A549 (cell line): ENCODE results near the gene LRIG1. TPM values are rescaled to one million over a fixed set of nuclear protein-coding genes. Genes with fewer than 3 reads are reported as not detected.

ENCODE experiments used
- ATAC-seq, 2 experiments: fragments of 200-7000 bp in 1 of 2; fragments of >200 bp in 1 of 2; cut with Nextera tagmentation in 1 of 2; cut with Tn5 transposase in 1 of 2; 3 replicates each; pipeline versions ENCODE4 v1.8.0 to v1.9.1; 2018 to 2020; ENCODE audit warnings: mild to moderate bottlenecking in 1 of 2, moderate library complexity in 1 of 2
- CTCF ChIA-PET: fragments of 300-600 bp; sonication (Branson Sonifier 250); formaldehyde crosslinking; extraction: SDS; loops from one replicate; lab custom pipeline; 2021; ENCODE audit warnings: antibody characterized with exemption, inconsistent platforms; lab: Yijun Ruan, JAX
- POLR2A ChIA-PET: fragments of 350-600 bp; formaldehyde crosslinking; extraction: SDS; loops from one replicate; lab custom pipeline; 2021; ENCODE audit warnings: antibody characterized with exemption, inconsistent platforms; lab: Yijun Ruan, JAX
- DNase-seq, 2 experiments: peaks; one replicate each; pipeline versions ENCODE4 v3.0.0 to v3.0.0-alpha.2; 2011 to 2016; ENCODE audit warnings: low read depth in 1 of 2, low spot score in 1 of 2
- FAIRE-seq: peaks from 2 replicates; lab custom pipeline; 2011; peaks lifted over from hg19 to GRCh38; lab: Jason Lieb, UNC
- H3K27ac ChIP-seq, 2 experiments: fragments of >200 bp; sonication (Bioruptor Twin); formaldehyde crosslinking; 3 replicates each; pipeline ENCODE4 v1.5.1; 2016 to 2017
- H3K4me1 ChIP-seq: fragments of >200 bp; sonication (Bioruptor Twin); formaldehyde crosslinking; 3 replicates; pipeline ENCODE4 v1.6.1; 2016
- H3K4me2 ChIP-seq: fragments of >200 bp; sonication (Bioruptor Twin); formaldehyde crosslinking; 3 replicates; pipeline ENCODE4 v1.6.1; 2016
- H3K4me3 ChIP-seq: fragments of >200 bp; sonication (Bioruptor Twin); formaldehyde crosslinking; 3 replicates; pipeline ENCODE4 v1.5.1; 2016
- H3K9me3 ChIP-seq: fragments of >200 bp; sonication (Bioruptor Twin); formaldehyde crosslinking; 3 replicates; pipeline ENCODE4 v1.6.1; 2016
- CBX2 ChIP-seq: fragments of 200-600 bp; sonication (generic); IDR thresholded peaks from 2 replicates; pipeline ENCODE4 v1.6.1; 2016; ENCODE audit warnings: low read depth, mild to moderate bottlenecking, borderline replicate concordance
- CBX8 ChIP-seq: fragments of 200-600 bp; sonication (generic); IDR thresholded peaks from 2 replicates; pipeline ENCODE4 v1.6.1; 2016
- CEBPB ChIP-seq, 2 experiments: fragments of >200 bp in 1 of 2; sonication (Bioruptor Twin) in 1 of 2; formaldehyde crosslinking in 1 of 2; IDR thresholded peaks; 2 replicates each; pipeline ENCODE4 v1.6.1; 2012 to 2016
- CHD4 ChIP-seq: fragments of 200-600 bp; sonication (generic); IDR thresholded peaks from 2 replicates; pipeline ENCODE4 v1.6.1; 2016; ENCODE audit warnings: antibody characterized with exemption, mild to moderate bottlenecking, borderline replicate concordance
- EHMT2 ChIP-seq: fragments of 200-600 bp; sonication (generic); IDR thresholded peaks from 2 replicates; pipeline ENCODE4 v1.6.1; 2016; ENCODE audit warnings: antibody characterized with exemption, low read depth, mild to moderate bottlenecking, moderate library complexity
- ESRRA ChIP-seq: fragments of 150-350 bp; IDR thresholded peaks from 2 replicates; pipeline ENCODE4 v1.6.1; 2014; ENCODE audit warnings: mild to moderate bottlenecking, low read length, borderline replicate concordance
- FOSB ChIP-seq: fragments of 250-450 bp; sonication (Bioruptor Pico); IDR thresholded peaks from 2 replicates; pipeline ENCODE4 v1.5.0; 2020; ENCODE audit warnings: mild to moderate bottlenecking, moderate library complexity
- FOXS1 ChIP-seq: fragments of 250-450 bp; sonication (Bioruptor Pico); IDR thresholded peaks from 2 replicates; pipeline ENCODE4 v1.5.0; 2020; ENCODE audit warnings: mild to moderate bottlenecking, moderate library complexity
- GATA3 ChIP-seq: IDR thresholded peaks from 2 replicates; pipeline ENCODE4 v1.6.1; 2012; ENCODE audit warnings: borderline replicate concordance
- HMGXB4 ChIP-seq: fragments of 250-450 bp; sonication (Bioruptor Pico); IDR thresholded peaks from 2 replicates; pipeline ENCODE4 v1.5.0; 2021; ENCODE audit warnings: mild to moderate bottlenecking, moderate library complexity, borderline replicate concordance
- JUN ChIP-seq, 2 experiments: fragments of >200 bp; sonication (Bioruptor Twin); formaldehyde crosslinking; IDR thresholded peaks; 2 replicates in 1 of 2; 3 replicates in 1 of 2; pipeline ENCODE4 v1.6.1; 2016 to 2017
- MAFK ChIP-seq: fragments of 450-650 bp; IDR thresholded peaks from 2 replicates; pipeline ENCODE4 v1.6.1; 2014; ENCODE audit not compliant: partially characterized antibody
- MAX ChIP-seq: IDR thresholded peaks from 2 replicates; pipeline ENCODE4 v1.6.1; 2012
- NR3C1 ChIP-seq: fragments of >200 bp; sonication (Bioruptor Twin); formaldehyde crosslinking; IDR thresholded peaks from 3 replicates; pipeline ENCODE4 v1.6.1; 2017
- RARB ChIP-seq: fragments of 250-450 bp; sonication (Bioruptor Pico); IDR thresholded peaks from 2 replicates; pipeline ENCODE4 v1.8.0; 2021; ENCODE audit warnings: mild to moderate bottlenecking, moderate library complexity
- REST ChIP-seq: fragments of 200-600 bp; sonication (generic); IDR thresholded peaks from 2 replicates; pipeline ENCODE4 v1.6.1; 2016; ENCODE audit warnings: antibody characterized with exemption, mild to moderate bottlenecking, moderate library complexity
- RFX5 ChIP-seq: fragments of 450-650 bp; IDR thresholded peaks from 2 replicates; pipeline ENCODE4 v1.7.1; 2014; ENCODE audit warnings: antibody characterized with exemption, mild to moderate bottlenecking, moderate library complexity
- RNF2 ChIP-seq: fragments of 200-600 bp; sonication (generic); IDR thresholded peaks from 2 replicates; pipeline ENCODE4 v1.6.1; 2016; ENCODE audit warnings: low read depth, mild to moderate bottlenecking, antibody characterized with exemption, moderate library complexity, borderline replicate concordance
- SREBF2 ChIP-seq: fragments of 450-650 bp; IDR thresholded peaks from 2 replicates; pipeline ENCODE4 v1.6.1; 2014; ENCODE audit warnings: mild to moderate bottlenecking, moderate library complexity
- ZC3H11A ChIP-seq: fragments of 450-650 bp; IDR thresholded peaks from 2 replicates; pipeline ENCODE4 v1.6.1; 2014; ENCODE audit warnings: antibody characterized with exemption, mild to moderate bottlenecking
- ZNF302 ChIP-seq: fragments of 250-450 bp; sonication (Bioruptor Pico); IDR thresholded peaks from 2 replicates; pipeline ENCODE4 v1.9.0; 2021; ENCODE audit warnings: inconsistent platforms, mild to moderate bottlenecking, moderate library complexity
- WGBS: methylation state at CpG from one replicate; pipeline ENCODE4 v1.1.6; 2017; ENCODE audit errors: missing lambda C conversion rate; 5-methylcytosine and 5-hydroxymethylcytosine counted together
- polyA plus RNA-seq, 4 experiments: library from polyadenylated mRNA; depleted of rRNA in 3 of 4; stranded (reverse); fragments of >200 nt; fragmentation: RNase III in 1 of 4; extraction: RNeasy Plus Mini Kit Qiagen cat#74134 plus additional on column Dnase treatment in 1 of 4; gene quantifications; 2 replicates in 3 of 4; 3 replicates in 1 of 4; pipeline ENCODE4 v1.2.3, GENCODE V29; 2011 to 2017
- TF ChIP-seq, protein P1 (sequence below): fragments of >200 bp; sonication (Bioruptor Twin); formaldehyde crosslinking; IDR thresholded peaks from 3 replicates; pipeline ENCODE4 v1.5.1; 2016
- TF ChIP-seq, protein P2 (sequence below): IDR thresholded peaks from 2 replicates; pipeline ENCODE4 v1.6.1; 2012; ENCODE audit warnings: low read depth, borderline replicate concordance
- TF ChIP-seq, protein P3 (sequence below): fragments of 150-350 bp; IDR thresholded peaks from 2 replicates; pipeline ENCODE4 v1.6.1; 2014; ENCODE audit warnings: low read depth, mild to moderate bottlenecking, low read length

Gene LRIG1
- polyA plus RNA-seq, 2 of the 4 experiments (the other 2 are of a cell fraction): 1.8 to 6.2 TPM

DNA sequence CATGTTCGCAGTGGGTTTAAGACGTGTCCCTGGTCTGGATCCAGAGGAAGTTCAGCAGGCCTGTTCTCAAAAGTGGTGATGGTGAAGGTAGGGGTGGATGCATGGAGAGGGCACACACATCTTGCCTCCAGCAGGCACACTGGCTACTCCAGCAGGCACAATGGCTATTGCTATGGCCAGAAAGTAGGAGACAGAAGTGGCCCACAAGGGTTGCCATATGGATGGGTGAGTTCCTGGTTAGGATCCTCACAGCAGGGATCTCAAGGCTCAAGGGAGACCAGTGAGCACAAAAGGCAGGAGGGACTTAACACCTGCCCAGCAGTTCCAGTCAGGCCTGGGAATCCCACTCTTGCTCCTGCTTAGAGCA, 107.9 kb downstream of the LRIG1 start:
- DNase-seq: no peak
- 100% methylated on average over 2 of the region's 2 CpGs for WGBS
- no peak overlapping the region for H3K4me2 ChIP-seq
- no peak overlapping the region for H3K4me3 ChIP-seq
- TF ChIP-seq RARB (CRISPR knock-in tag) (no peak), GATA3 (no peak), CEBPB (IDR thresholded peaks at IDR 0.05) (no peak), CBX8 (no peak), EHMT2 (no peak), MAFK (no peak), JUN (IDR thresholded peaks at IDR 0.05) (no peak), ZC3H11A (no peak), CHD4 (no peak), HMGXB4 (CRISPR knock-in tag) (no peak), NR3C1 (no peak)
- TF ChIP-seq, protein P1, sequence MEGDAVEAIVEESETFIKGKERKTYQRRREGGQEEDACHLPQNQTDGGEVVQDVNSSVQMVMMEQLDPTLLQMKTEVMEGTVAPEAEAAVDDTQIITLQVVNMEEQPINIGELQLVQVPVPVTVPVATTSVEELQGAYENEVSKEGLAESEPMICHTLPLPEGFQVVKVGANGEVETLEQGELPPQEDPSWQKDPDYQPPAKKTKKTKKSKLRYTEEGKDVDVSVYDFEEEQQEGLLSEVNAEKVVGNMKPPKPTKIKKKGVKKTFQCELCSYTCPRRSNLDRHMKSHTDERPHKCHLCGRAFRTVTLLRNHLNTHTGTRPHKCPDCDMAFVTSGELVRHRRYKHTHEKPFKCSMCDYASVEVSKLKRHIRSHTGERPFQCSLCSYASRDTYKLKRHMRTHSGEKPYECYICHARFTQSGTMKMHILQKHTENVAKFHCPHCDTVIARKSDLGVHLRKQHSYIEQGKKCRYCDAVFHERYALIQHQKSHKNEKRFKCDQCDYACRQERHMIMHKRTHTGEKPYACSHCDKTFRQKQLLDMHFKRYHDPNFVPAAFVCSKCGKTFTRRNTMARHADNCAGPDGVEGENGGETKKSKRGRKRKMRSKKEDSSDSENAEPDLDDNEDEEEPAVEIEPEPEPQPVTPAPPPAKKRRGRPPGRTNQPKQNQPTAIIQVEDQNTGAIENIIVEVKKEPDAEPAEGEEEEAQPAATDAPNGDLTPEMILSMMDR: no peak
- no peaks in the 10 kb centered on the region for H3K9me3 ChIP-seq
- ChIA-PET POLR2A (no interaction called here), CTCF (interaction anchor here (1.0 to 1.4 kb wide), 2 partner anchors 9 to 15 kb away, joined by 3 to 5 read pairs; no protein-coding TSS in a partner anchor)
- H3K27ac ChIP-seq: no peak overlapping the region
- ATAC-seq: no peak
- no peak for FAIRE-seq
- no peaks in the 10 kb centered on the region for H3K4me1 ChIP-seq

GRCh38 chr3:66392512-66392911, 108.3 kb downstream of the LRIG1 start:
- DNase-seq (no peak), FAIRE-seq (no peak), ATAC-seq (no peak)
- Histone ChIP-seq H3K4me2 (no peak overlapping the region), H3K4me1 (no peaks in the 10 kb centered on the region), H3K27ac (no peak overlapping the region), H3K9me3 (no peaks in the 10 kb centered on the region), H3K4me3 (no peak overlapping the region)
- ChIA-PET CTCF (interaction anchor here (1.0 to 1.4 kb wide), 2 partner anchors 10 to 15 kb away, joined by 3 to 5 read pairs; no protein-coding TSS in a partner anchor), POLR2A (no interaction called here)
- WGBS: 100% methylated on average over 2 of the region's 3 CpGs
- TF ChIP-seq FOSB: no peak
- no peak for TF ChIP-seq MAX
- no peak for TF ChIP-seq SREBF2
- TF ChIP-seq, protein P2, sequence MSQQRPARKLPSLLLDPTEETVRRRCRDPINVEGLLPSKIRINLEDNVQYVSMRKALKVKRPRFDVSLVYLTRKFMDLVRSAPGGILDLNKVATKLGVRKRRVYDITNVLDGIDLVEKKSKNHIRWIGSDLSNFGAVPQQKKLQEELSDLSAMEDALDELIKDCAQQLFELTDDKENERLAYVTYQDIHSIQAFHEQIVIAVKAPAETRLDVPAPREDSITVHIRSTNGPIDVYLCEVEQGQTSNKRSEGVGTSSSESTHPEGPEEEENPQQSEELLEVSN: no peak
- no peak for TF ChIP-seq FOXS1 (CRISPR knock-in tag)
- no peak for TF ChIP-seq RNF2
- no peak for TF ChIP-seq RARB (CRISPR knock-in tag)
- TF ChIP-seq, protein P3, sequence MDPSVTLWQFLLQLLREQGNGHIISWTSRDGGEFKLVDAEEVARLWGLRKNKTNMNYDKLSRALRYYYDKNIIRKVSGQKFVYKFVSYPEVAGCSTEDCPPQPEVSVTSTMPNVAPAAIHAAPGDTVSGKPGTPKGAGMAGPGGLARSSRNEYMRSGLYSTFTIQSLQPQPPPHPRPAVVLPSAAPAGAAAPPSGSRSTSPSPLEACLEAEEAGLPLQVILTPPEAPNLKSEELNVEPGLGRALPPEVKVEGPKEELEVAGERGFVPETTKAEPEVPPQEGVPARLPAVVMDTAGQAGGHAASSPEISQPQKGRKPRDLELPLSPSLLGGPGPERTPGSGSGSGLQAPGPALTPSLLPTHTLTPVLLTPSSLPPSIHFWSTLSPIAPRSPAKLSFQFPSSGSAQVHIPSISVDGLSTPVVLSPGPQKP: no peak
- no peak for TF ChIP-seq CHD4
- no peak for TF ChIP-seq NR3C1
- no peak for TF ChIP-seq ZNF302 (CRISPR knock-in tag)
- TF ChIP-seq HMGXB4 (CRISPR knock-in tag): no peak
- no peak for TF ChIP-seq RFX5
- TF ChIP-seq ESRRA: no peak
- no peak for TF ChIP-seq REST
- no peak for TF ChIP-seq CBX2
- no peak for TF ChIP-seq CEBPB (IDR thresholded peaks at IDR 0.05)
